Testis (tissue), 3 donors: ENCODE results near the gene WDFY2. TPM values are rescaled to one million over a fixed set of nuclear protein-coding genes. Genes with fewer than 3 reads are reported as not detected.

ENCODE experiments used
- DNase-seq: peaks from one replicate; pipeline ENCODE4 v3.0.0-alpha.2; 2019
- H3K27ac ChIP-seq, 2 donors: fragments of 200-600 bp; sonication (generic); one replicate each; pipeline ENCODE4 v1.5.1; 2019
- H3K27me3 ChIP-seq: fragments of 200-600 bp; sonication (generic); one replicate; pipeline ENCODE4 v1.5.1; 2019
- H3K36me3 ChIP-seq: fragments of 200-600 bp; sonication (generic); one replicate; pipeline ENCODE4 v1.5.1; 2017; ENCODE audit warnings: low read depth; ENCODE audit errors: missing control alignments
- H3K4me1 ChIP-seq: fragments of 200-600 bp; sonication (generic); one replicate; pipeline ENCODE4 v1.5.1; 2019
- H3K4me3 ChIP-seq, 2 donors: fragments of 200-600 bp; sonication (generic); one replicate each; pipeline ENCODE4 v1.5.1; 2017 to 2019
- H3K9me3 ChIP-seq: fragments of 200-600 bp; sonication (generic); one replicate; pipeline ENCODE4 v1.5.1; 2017
- CTCF ChIP-seq, 3 experiments: fragments of 450-650 bp in 2 of 3; fragments of 200-600 bp in 1 of 3; sonication (generic) in 1 of 3; IDR thresholded peaks; one replicate each; pipeline ENCODE4 v1.5.1; 2016 to 2019; ENCODE audit warnings: antibody characterized with exemption in 3 of 3, mild to moderate bottlenecking in 2 of 3, moderate library complexity in 1 of 3
- POLR2A ChIP-seq: fragments of 450-650 bp; IDR thresholded peaks from one replicate; pipeline ENCODE4 v1.6.1; 2017; ENCODE audit warnings: antibody characterized with exemption, mild to moderate bottlenecking, moderate library complexity
- WGBS, 2 donors: methylation state at CpG; one replicate each; pipeline ENCODE4 v1.1.5; 2018; 5-methylcytosine and 5-hydroxymethylcytosine counted together
- intact Hi-C: fragments of 100-400 bp; cut with DNase I; formaldehyde crosslinking; loops from one replicate; pipeline ENCODE4 v1.15.1; 2023; ENCODE audit warnings: low total_unique reads
- polyA plus RNA-seq: library from polyadenylated mRNA; stranded (reverse); fragments of 350-450 nt; fragmentation: Illumina TruSeq; extraction: RNeasy Lipid Tissue Mini Kit (QIAGEN cat#74804); gene quantifications from one replicate; pipeline ENCODE4 v1.2.3, GENCODE V29; 2014; ENCODE audit warnings: low read depth, low replicate concordance; ENCODE audit not compliant: insufficient read depth
- total RNA-seq, 2 donors: library from RNA; depleted of rRNA; stranded (reverse); fragments of >200 nt; gene quantifications; one replicate each; pipeline ENCODE4 v1.2.3, GENCODE V29; 2016

The WDFY2 gene
- total and polyA plus RNA-seq, 3 donors from 2014 or later: 17.1 to 45.8 (median 36.1) TPM

- H3K27me3 ChIP-seq: no peaks in the 10 kb centered on the region
- 88 to 92% methylated on average over 8 of the region's 8 CpGs for WGBS, 2 donors
- no peaks in the 10 kb centered on the region for H3K9me3 ChIP-seq
- no peak overlapping the region for H3K4me3 ChIP-seq
- H3K4me1 ChIP-seq: peaks cover 20% of the 10 kb centered on the region
- H3K27ac ChIP-seq: no peak overlapping the region
- TF ChIP-seq POLR2A: no peak
- no peak for TF ChIP-seq CTCF (IDR thresholded peaks at IDR 0.05)
- DNase-seq: no peak
- no peaks in the 10 kb centered on the region for H3K36me3 ChIP-seq
- intact Hi-C loops: no loop called here
Observed at GRCh38 chr13:51601601-51602565, 17.6 kb downstream of the WDFY2 start.

GRCh38 chr13:51603716-51604115 is 19.5 kb downstream of the WDFY2 start:
- Histone ChIP-seq H3K4me1 (peaks cover 7% of the 10 kb centered on the region), H3K4me3 (no peak overlapping the region), H3K27me3 (no peaks in the 10 kb centered on the region), H3K36me3 (no peaks in the 10 kb centered on the region), H3K9me3 (no peaks in the 10 kb centered on the region), H3K27ac (no peak overlapping the region)
- intact Hi-C loops: no loop called here
- TF ChIP-seq POLR2A: no peak
- no peak for TF ChIP-seq CTCF (IDR thresholded peaks at IDR 0.05)
- 90 to 100% methylated on average over 1 of the region's 1 CpG for WGBS, 2 donors
- DNase-seq: no peak

GRCh38 chr13:51605698-51606097 is 21.4 kb downstream of the WDFY2 start:
- no peak overlapping the region for H3K4me3 ChIP-seq
- WGBS, 2 donors: 63 to 72% methylated on average over 4 of the region's 4 CpGs
- H3K4me1 ChIP-seq: peaks cover 6% of the 10 kb centered on the region
- intact Hi-C loops: no loop called here
- no peak for TF ChIP-seq POLR2A
- no peak for TF ChIP-seq CTCF (IDR thresholded peaks at IDR 0.05)
- no peaks in the 10 kb centered on the region for H3K36me3 ChIP-seq
- no peak overlapping the region for H3K27ac ChIP-seq
- no peaks in the 10 kb centered on the region for H3K27me3 ChIP-seq
- no peaks in the 10 kb centered on the region for H3K9me3 ChIP-seq
- no peak for DNase-seq

- no peak overlapping the region for H3K4me3 ChIP-seq
- no peak overlapping the region for H3K27ac ChIP-seq
- DNase-seq: no peak
- peaks cover 6% of the 10 kb centered on the region for H3K4me1 ChIP-seq
- no peaks in the 10 kb centered on the region for H3K9me3 ChIP-seq
- no peaks in the 10 kb centered on the region for H3K27me3 ChIP-seq
- TF ChIP-seq POLR2A: no peak
- TF ChIP-seq CTCF (IDR thresholded peaks at IDR 0.05): no peak
- no peaks in the 10 kb centered on the region for H3K36me3 ChIP-seq
- 59 to 61% methylated on average over 1 of the region's 1 CpG for WGBS, 2 donors
- intact Hi-C loops: no loop called here
Observed at GRCh38 chr13:51607165-51607564, 22.9 kb downstream of the WDFY2 start.
